ENCODE results near the gene DLG5.

DLG5 gene

DNA sequence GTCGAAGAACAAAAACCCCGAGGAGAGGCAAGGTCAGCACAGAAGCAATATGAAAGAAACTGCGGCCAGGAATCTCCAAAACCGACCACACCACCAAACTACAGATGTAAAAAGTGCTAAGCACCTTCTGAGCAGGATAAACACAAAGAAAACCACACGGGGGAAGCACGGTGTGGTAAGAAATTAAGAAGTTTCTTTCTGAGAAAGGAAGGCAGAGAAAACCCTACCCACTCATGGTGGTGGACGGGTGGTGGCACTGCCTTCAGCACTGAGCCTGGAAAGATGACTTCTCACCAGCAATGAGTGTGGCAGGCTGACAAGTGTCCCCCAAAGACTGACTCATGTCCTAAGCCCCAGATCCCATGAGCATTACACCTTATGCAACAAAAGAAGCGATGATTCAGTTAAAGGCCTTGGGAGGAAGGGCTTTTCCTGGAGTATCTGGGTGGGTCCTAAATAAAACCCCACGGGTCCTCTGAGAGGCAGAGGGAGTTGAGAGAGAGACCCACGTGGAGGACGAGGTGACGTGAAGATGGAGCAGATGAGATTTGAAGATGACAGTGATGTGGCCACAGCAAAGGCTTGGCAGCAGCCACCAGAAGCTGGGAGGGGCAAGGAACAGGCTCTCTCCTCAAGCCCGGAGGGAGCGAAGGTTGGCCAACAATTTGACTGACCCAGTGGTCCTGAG, 124.9 kb downstream of the DLG5 start:
- in situ Hi-C loops (cut with MboI; ENCODE audit: low sequenced_read_pairs, unreplicated experiment), result no loop called here
- TF ChIP-seq, protein P1, sequence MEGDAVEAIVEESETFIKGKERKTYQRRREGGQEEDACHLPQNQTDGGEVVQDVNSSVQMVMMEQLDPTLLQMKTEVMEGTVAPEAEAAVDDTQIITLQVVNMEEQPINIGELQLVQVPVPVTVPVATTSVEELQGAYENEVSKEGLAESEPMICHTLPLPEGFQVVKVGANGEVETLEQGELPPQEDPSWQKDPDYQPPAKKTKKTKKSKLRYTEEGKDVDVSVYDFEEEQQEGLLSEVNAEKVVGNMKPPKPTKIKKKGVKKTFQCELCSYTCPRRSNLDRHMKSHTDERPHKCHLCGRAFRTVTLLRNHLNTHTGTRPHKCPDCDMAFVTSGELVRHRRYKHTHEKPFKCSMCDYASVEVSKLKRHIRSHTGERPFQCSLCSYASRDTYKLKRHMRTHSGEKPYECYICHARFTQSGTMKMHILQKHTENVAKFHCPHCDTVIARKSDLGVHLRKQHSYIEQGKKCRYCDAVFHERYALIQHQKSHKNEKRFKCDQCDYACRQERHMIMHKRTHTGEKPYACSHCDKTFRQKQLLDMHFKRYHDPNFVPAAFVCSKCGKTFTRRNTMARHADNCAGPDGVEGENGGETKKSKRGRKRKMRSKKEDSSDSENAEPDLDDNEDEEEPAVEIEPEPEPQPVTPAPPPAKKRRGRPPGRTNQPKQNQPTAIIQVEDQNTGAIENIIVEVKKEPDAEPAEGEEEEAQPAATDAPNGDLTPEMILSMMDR (IDR thresholded peaks at IDR 0.05; ENCODE audit: borderline replicate concordance, control extremely low read depth, extremely low read depth, insufficient read depth, missing control alignments), result no peak
- DNase-seq (ENCODE audit: low spot score), result no peak

GRCh38 chr10:77800738-77801266, 125.8 kb downstream of the DLG5 start:
- TF ChIP-seq, protein P1 (IDR thresholded peaks at IDR 0.05; ENCODE audit: borderline replicate concordance, control extremely low read depth, extremely low read depth, insufficient read depth, missing control alignments), result no peak
- no peak for DNase-seq (ENCODE audit: low spot score)
- in situ Hi-C loops (cut with MboI; ENCODE audit: low sequenced_read_pairs, unreplicated experiment), result no loop called here

GRCh38 chr10:77800320-77800719, 126.2 kb downstream of the DLG5 start:
- DNase-seq (ENCODE audit: low spot score), result no peak
- in situ Hi-C loops (cut with MboI; ENCODE audit: low sequenced_read_pairs, unreplicated experiment), result no loop called here
- TF ChIP-seq, protein P1 (IDR thresholded peaks at IDR 0.05; ENCODE audit: borderline replicate concordance, control extremely low read depth, extremely low read depth, insufficient read depth, missing control alignments), result no peak

DNA sequence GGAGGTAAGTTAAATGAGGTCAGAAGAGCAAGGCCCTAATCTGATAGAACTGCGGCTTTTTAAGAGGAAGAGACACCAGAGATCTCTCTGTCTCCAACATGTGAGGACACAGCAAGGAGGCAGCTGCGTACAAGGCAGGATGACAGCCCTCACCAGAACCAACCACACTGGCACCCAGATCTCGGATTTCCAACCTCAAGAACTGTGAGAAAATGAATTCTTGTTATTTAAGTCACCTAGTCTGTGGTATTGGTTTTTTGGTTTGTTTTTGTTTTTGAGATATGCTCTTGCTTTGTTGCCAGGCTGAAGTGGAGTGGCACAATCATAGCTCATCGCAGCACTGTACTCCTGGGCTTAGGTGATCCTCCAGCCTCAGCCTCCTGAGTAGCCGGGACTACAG, 127.2 kb downstream of the DLG5 start:
- in situ Hi-C loops (cut with MboI; ENCODE audit: low sequenced_read_pairs, unreplicated experiment), result no loop called here
- TF ChIP-seq, protein P1 (IDR thresholded peaks at IDR 0.05; ENCODE audit: borderline replicate concordance, control extremely low read depth, extremely low read depth, insufficient read depth, missing control alignments), result no peak
- DNase-seq (ENCODE audit: low spot score), result no peak

DNA sequence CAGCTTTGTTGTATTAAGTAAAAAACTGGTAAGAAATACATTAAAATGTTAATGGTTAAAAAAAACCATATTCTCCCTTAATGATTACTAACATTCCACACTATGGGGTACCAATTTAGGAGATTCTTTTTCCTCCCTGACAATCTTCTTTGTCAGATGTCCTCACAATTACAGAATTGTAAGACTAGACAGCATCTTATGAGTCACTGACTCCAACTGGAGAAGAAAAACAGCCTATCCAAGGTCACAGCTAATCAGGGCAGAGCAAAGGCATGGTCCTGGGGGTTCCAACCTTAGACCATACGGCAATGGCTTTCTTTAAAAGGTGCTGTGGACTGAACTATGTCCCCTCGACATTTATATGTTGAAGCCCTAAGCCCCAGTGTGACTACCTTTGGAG, 127.6 kb downstream of the DLG5 start:
- in situ Hi-C loops (cut with MboI; ENCODE audit: low sequenced_read_pairs, unreplicated experiment), result no loop called here
- DNase-seq (ENCODE audit: low spot score), result no peak
- TF ChIP-seq, protein P1 (IDR thresholded peaks at IDR 0.05; ENCODE audit: borderline replicate concordance, control extremely low read depth, extremely low read depth, insufficient read depth, missing control alignments), result no peak

DNA sequence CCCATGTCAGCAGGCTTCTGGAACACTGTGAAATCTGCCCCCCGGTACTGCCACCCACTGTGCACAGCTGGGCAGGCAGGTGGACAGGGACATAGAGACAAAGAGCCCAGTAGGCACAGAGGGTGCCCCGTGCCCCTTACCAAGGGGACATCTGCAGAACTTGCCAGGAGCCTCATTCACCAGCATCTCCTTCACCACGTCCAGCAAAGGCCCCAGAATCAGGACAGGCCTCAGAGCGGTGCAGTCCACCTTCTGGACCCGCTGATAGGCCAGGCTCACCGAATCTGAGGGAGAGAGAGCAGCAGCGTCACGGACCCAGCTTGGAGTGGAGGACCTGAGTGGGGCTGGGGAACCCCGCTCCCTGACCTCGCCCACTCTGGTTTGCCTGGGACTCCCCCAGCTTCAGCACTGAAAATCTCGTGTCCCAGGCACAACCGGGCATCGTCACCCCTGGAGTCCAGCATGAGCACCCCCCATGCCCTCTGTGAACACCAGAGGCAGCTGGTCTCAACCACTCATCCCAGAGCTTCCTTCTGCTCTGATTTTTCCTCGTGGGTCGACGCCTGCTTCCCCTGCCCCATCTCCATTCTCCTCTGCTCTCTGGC, 130.1 kb downstream of the DLG5 start:
- no peak for DNase-seq (ENCODE audit: low spot score)
- in situ Hi-C loops (cut with MboI; ENCODE audit: low sequenced_read_pairs, unreplicated experiment), result no loop called here
- TF ChIP-seq, protein P1 (IDR thresholded peaks at IDR 0.05; ENCODE audit: borderline replicate concordance, control extremely low read depth, extremely low read depth, insufficient read depth, missing control alignments), result no peak
